HG02970 (cell line): ENCODE results near the gene ADAP1.

Experiments
- ATAC-seq: cut with Tn5 transposase; IDR thresholded peaks from one replicate; pipeline ENCODE4 v1.9.1; 2021; ENCODE audit warnings: mild to moderate bottlenecking, moderate library complexity, moderate number of reproducible peaks; ENCODE audit not compliant: unreplicated experiment, low FRiP score

The ADAP1 gene

GRCh38 chr7:976901-977325 is 22.4 kb upstream of the ADAP1 start:
- ATAC-seq = no peak

DNA sequence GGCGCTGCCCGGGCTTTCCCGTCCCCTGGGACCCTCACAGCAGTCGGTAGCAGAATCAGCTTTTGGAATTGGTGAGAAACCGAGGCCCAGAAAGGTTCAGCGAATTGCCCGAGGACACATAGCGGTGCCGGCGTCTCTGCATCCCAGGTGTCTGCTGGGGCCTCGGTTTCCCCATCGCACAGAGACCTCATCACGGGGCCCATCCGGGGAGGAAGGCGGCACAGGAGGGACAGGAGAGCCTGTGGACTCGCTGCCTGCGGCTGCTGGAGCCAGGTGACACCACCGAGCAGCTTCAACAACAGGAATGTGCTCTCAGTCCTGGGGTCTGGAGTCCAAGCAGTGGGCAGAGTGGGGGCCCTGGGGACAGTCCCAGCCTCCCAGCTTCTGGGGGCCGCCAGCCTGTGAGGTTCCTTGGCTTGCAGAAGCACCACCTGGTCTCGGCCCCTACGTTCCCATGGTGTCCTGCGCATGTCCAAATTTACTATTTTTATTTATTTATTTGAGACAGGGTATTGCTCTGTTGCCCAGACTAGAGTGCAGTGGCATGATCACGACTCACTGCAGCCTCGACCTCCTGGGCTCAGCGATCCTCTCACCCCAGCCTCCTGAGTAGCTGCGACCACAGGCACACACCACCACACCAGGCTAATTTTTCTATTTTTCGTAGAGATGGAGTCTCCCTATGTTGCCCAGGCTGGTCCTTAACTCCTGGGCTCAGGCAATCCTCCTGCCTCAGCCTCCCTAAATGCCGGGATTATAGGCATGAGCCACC is 21.4 kb upstream of the ADAP1 start:
- peak; percentile 6 for ATAC-seq

GRCh38 chr7:974820-975681 is 20.6 kb upstream of the ADAP1 start, which contains the start of gene COX19:
COX19 (minus strand) TSS chr7:975549; CDS start chr7:975509, 40 bp downstream.
- peak; percentile 85 for ATAC-seq

GRCh38 chr7:974172-974571 is 19.7 kb upstream of the ADAP1 start:
- no peak for ATAC-seq

DNA sequence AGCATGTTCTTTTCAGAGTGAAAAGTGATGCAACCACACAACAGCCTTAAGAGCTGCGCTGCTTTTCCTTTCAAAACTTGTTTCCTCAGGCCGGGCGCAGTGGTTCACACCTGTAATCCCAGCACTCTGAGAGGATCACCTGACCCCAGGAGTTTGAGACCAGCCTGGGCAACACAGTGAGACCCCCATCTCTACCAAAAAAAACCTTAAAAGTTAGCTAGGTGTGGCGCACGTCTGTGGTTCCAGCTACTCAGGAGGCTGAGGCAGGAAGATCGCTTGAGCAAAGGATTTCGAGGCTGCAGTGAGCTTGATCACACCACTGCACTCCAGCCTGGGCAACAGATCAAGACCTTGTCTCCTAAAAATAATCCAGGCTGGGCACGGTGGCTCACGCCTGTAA is 18.8 kb upstream of the ADAP1 start:
- no peak for ATAC-seq

DNA sequence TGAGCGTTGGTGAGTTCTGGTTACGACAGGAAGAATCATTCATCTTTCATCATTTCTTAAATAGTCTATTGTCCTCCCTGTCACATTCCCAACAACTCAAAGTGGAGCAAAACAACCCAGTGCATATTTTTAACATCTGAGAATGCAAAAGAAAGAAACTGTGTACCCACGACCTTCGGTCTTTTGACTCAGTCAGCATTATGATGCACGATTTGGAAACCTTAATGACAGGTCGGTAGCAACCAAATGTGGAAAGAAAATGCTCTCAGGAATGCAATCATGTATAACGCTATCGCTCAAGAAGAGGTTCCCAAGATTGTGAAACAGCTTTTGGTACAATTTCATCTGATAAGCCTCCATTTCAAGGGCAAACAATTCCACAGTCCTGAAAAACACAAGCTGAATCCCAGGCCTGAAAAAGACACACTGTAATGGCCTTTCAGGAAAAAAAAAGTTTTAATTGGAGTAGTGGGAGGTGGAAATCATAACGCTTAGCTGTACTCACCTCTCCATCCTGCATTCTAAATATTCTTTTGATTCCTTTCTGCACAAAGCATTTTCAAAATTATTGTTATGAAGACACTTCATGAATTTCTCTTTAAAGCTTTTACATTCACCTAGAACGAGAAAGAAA is 18.3 kb upstream of the ADAP1 start:
- ATAC-seq = no peak

GRCh38 chr7:972110-972509 is 17.6 kb upstream of the ADAP1 start:
- ATAC-seq = no peak

DNA sequence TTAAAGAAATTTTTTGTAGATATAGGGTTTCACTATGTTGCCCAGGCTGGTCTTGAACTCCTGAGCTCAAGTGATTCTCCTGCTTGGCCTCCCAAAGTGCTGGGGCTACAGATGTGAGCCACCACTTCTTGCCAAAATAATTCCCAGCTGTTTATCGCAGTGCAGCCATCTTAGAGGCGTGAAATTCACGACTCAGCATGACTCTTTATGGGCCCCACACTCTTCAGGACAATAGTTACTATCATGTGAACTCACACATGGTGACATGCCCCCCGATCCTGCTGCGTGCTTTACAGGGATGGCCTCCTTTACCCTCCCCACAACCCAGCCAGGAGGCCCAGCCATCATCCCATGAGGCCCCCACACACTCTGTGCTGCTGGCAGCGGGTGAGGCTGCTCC is 16.3 kb upstream of the ADAP1 start:
- ATAC-seq = no peak

DNA sequence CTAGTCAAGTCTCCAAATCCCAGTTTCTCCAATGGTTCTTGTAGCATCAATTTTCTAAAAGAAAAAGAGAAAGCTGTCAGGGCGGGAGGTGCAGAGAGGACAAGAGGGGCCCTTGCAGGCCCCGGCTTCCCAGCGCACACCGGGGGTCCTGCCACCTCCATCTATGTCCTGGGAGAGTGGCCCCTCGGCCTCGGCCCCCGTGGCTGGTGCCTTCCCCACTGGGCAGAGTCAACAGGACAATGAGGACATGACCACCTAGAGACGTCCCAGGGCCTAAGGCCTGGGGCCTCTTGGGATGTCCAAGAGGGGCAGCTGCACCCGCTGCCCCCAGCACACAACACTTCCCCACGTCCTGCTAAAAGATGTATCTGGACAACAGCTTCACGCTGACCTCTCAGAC is 14.9 kb upstream of the ADAP1 start:
- ATAC-seq = no peak

- no peak for ATAC-seq
Observed at GRCh38 chr7:968205-969105, 14.0 kb upstream of the ADAP1 start.

- no peak for ATAC-seq
Observed at GRCh38 chr7:967361-968082, 13.0 kb upstream of the ADAP1 start.

DNA sequence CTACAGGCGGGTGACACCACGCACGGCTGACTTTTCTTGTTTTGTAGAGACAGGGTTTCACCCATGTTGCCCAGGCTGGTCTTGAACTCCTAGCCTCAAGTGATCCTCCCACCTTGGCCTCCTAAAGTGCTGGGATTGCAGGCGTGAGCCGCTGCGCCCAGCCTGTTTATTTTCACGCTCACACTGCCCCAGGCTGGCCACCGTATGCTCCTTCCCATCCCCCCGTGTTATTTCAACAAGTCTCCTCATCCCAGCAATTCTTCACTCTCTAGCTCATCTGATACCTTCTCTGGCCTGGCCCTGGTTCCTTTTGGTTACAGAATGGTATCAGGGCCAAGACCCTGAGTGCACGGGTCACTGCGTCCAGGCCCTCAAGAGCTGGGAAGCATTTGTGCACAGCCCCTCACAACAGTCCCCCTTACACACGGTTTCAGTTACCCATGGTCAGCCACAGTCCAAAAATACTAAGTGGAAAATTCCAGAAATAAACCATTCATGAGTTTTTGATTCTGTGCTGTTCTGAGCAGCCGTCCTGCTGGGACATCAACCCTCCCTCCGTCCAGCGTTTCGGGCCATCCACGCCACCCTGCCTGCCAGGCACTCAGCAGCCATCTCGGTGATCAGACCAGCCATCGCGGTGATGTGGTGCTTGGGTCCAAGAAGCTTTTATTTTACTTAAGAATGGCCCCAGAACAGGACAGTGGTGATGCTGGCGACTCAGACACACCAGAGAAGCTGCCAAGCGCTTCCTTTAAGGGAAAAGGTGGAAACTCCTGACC is 12.0 kb upstream of the ADAP1 start:
- ATAC-seq = no peak

DNA sequence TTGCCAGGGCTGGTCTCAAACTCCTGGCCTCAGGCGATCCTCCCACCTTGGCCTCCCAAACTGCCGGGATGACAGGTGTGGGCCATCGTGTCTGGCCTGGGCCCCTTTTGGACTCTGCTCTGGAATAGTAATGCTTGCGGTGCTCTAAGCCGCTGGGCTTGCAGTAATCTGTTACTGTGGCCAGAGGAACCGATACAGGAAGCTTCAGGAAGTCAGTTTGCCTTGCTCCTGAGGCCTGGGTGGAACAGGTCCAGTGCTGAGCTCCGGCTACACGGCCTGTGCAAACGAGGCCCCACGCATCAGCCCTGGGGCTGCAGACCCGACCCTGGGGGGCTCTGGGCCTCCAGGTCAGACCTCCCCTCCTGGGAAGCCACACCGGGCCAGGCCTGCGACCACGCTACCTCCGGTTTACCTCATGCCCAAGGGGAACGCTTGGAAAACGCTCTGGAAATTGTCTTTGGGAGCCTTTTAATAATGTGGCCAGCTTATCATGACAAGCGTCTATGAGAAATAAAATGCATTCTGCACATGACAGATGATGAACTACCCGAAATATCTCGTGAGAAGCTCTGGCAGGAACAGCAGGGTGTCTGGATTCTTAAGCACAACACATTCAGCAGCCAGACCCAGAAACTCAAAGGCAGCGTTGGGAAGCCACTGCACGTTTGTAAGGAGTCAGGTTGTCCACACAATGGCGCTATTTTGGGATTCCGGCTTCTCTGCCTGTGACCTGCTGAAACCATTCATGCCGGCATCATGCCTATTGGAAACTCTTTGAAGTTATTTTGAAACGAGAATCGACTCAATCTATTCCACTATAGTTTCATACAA is 10.1 kb upstream of the ADAP1 start:
- ATAC-seq = no peak

DNA sequence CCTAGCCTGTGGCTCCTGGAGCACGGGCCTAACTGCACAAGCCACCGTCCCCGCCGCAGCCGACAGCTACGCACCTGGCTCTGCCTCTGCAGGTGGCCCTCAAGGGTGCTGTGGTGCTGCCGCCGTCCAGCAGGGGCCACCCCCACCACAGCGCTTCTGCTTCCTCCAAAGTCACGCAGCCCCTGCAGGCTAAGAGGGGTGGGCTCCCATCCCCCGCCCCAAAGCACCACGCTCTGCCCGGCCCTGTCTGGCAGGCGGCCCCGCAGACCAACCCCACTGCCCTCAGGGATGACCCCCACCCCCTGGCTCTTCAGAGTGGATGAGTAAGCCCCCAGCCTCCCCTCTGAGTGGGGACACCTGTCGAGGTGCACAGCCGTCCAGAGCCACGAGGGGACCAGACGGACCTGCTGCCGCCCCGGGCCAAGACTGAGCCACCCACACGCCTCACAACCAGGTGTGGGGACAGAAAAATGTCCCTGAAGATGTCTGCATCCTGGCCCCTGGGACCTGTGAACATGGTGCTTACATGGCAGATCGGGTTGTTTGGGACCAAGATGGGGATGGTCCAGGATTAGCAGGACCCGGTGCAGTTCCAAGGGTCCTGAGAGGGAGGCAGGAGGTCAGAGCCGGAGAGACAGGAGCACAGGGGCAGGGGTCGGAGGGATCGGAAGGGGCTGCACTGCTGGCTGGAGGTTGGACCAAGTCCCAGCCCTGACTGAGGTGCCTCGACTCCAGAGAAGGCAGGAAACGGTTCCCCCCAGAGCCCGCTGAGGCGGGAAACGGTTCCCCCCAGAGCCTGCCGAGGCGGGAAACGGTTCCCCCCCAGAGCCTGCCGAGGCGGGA is 9.0 kb upstream of the ADAP1 start:
- ATAC-seq = no peak

DNA sequence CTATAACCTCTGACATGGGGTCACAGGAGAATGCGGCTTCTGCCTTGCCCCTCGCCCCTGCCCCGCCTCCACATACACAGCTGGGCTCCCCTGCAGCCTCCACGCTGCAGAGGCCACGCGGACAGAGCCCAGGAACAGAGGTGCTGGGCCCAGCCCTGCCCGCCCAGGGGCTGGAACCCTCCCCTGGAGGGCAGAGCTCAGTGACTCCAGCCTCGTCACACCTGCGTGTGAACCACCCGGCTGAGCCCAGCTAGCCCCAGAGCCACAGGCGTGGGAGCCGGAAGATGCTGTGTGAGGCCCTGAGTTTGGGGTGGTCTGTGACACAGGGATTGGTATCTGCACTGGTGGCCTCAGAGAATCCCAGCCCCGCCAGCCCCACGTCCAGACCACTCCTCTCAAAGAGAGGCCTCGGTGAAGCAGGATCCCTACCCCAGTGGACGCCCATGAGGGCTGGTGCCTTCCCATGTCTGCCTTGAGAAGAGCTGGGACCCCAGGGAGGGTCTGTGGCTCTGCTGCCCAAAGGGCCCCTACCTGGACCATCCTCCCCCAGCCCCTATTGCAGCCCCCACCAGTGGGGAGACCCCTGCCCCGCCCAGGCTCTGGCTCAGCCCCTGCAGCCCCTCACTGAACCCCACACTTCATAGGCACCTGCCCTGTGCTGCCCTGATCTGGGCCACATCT is 8.1 kb upstream of the ADAP1 start:
- ATAC-seq = no peak
